Stromal cell of bone marrow (primary cell): ENCODE data around the gene TNNI2.
"Not testable (repeated sequence)": the region's sequence is repeated elsewhere in the genome, so short reads cannot be mapped to it uniquely, and the experiment has no call there.

Experiments
- DNase-seq: peaks from one replicate; pipeline ENCODE4 v3.0.0-alpha.2; 2012; ENCODE audit warnings: low read depth

The TNNI2 gene

DNA sequence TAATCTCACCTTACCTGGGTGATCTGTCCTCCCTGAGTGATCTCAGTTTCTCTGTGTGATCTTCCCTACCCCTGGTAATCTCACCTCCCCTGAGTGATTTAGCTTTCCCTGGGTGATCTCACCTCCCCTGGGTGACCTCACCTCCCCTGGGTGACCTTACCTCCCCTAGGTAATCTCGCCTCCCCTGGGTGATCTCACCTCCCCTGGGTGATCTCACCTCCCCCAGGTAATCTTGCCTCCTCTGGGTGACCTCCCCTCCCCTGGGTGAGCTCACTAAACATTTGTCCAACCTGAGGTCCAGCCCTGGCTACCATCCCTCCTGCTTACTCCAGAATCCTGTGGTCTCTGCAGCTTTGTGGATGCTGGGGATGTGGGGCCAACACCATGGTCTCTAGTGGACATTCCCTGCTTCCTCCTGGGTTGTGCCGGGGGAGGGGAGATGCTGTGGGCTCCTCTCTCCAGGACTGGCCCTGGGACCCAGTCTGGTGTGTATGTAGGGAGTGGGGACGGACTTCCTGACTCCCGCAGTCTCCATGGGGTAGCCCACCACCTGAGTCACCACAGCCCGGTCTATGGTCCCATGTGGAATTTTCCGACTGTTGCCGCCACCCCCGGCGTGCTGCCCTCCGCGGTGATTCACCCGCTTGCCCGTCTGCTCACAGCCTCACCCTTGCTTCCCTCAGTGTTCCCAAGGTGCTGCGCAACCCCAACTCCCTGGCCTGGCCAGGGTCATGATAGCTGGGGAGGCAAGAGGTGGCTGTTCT, 24.0 kb downstream of the TNNI2 start:
- peak; percentile 41 for DNase-seq

DNA sequence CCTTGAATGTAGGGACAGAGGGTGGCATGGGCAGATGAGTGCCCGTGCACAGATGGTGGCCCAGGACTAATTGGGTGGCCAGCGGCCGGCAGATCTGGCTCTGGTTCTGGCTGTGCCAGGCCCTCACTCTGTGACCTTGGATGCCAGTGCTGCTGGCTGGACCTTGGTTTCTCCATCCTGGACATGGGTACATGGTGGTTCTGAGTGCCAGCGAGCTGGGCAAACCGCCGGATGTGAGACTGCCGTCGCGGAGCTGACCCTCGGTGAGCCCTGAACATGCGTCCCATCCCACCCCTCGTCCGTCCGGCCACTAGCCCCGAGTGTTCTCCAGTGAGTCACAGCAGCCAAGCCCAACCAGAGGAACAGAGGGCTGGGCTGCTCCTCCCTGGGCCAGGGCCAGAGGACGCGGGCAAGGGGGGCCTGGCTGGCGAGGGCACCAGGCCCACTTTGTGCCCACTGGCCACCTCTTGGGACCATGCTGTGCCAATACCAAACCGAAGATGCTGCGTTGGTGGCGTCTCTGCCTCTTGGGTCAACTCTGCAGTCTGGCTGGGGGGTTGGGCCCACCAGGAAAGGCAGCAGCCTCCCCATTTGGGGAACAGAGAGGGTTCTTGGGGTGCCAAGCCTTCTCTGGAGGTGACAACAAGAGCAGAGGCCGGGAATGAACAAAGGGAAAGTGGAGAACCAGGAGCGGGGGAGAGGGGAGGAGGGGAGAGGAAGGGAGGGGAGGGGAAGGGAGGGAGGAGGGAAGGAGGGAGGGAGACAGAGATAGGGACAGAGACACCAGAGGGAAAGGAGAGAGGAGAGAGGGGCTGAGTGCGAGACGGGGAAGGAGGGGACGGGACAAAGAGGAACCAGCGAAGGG, 24.8 kb downstream of the TNNI2 start:
- DNase-seq: peak; percentile 82

DNA sequence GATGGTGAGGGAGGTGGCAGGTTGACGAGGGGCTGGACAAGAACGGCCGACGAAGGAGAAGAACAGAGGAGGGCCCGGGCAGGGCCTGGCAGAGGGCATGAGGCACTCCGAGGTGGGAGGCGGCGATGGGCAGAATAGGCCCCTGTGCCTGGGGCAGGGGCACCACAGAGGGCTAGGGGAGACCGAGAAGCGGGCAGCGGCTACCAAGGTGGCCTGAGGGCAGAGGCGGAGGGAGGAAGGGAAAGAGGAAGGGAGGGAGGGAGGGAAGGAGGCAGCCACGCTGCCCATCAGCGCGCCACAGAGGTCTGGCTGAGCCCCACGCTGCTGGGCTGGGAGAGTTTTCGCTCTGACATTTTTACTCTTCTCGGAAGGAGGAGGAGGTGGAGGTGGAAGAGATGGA, 25.4 kb downstream of the TNNI2 start:
- no peak for DNase-seq

DNA sequence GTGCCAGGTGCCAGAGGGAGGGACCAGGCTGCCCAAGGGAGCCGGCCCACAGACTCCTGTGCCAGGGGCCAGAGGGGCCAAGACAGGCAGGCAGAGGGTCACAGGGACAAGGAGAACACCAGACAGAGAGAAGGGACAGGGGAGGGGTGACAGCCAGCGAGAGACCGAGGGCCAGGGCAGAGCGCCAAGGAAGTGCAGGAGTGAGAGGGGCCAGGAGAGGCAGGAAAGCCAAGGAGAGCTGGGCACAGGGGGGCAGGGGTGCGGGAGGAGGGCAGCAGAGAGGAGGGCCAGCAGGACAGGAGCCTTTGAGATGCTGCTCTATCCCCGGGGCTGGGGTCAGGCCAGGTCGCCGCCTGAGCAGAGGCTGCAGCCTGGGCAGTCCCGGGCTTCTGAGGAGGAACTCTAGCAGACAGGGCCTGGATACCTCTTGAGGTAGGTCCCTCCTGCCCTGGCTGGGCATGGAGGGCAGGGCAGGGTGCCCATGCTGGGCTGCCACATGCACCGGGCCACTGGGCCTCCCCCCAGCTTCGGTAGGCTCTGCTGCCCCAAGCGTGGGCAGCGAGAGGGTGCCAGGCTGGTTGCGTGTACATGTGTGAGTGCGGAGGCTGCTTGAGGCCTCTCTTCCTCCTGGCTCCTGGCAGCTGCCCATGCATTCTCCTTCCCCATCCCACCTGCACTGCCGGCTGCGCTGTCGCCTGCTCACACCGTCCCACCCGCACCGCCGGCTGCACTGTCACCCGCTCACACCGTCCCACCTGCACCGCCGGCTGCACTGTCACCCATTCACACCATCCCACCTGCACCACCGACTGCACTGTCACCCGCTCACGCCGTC, 26.3 kb downstream of the TNNI2 start:
- no peak for DNase-seq

DNA sequence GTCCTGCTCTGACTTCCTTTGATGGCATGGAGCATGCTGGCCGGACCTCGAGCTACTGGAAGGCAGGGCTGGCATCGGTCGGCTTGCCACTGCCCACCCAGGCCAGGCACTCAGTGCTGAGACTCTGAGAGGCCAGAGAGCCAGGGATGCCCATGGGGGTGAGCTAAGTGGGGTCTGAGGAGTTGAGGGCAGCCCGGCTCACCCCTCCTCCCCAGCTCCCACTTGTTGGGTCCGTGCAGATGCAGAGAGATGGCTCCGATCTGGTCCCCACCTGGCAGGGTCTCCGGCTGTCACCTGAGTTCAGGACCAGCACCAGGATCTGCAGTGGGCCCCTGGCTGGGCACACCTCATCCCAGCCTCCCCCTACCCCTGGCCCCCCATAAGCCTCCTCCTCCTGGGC, 27.4 kb downstream of the TNNI2 start:
- DNase-seq: no peak

DNA sequence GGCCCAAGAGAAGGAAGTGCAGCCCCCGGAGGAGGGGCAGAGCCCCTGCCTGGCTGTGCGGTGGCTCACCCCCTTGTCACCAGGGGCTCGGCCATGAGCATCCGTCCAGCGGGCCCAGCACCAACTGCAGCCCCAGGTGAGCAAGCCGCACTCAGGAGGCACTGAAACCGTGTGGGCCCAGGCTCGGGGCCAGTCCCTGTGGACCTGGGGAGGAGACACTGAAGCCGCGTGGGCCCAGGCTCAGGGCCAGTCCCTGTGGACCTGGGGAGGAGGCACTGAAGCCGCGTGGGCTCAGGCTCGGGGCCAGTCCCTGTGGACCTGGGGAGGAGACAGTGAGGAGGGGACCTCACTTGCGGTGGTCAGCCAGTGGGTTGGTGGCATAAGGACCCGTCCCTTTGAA, 28.0 kb downstream of the TNNI2 start:
- DNase-seq: no peak

DNA sequence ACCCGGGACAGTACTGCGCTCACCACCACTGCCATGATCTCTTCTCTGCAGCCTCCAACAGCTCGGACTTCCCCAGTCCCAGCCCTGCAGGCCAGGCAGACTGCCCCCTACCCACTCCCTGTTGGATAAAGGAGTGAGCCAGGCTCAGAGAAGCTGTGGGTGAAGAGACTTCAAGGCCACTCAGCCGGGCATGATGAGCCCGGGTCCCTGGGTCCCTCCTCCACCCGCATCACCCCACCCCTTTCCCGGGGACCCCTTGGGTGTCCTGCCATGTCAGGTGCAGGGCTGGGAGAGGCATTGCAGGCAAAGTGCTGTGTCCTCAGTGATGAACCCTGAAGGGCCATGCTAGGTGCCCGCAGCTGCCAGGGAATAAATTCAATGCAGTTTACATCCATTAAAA, 28.6 kb downstream of the TNNI2 start:
- DNase-seq: no peak

DNA sequence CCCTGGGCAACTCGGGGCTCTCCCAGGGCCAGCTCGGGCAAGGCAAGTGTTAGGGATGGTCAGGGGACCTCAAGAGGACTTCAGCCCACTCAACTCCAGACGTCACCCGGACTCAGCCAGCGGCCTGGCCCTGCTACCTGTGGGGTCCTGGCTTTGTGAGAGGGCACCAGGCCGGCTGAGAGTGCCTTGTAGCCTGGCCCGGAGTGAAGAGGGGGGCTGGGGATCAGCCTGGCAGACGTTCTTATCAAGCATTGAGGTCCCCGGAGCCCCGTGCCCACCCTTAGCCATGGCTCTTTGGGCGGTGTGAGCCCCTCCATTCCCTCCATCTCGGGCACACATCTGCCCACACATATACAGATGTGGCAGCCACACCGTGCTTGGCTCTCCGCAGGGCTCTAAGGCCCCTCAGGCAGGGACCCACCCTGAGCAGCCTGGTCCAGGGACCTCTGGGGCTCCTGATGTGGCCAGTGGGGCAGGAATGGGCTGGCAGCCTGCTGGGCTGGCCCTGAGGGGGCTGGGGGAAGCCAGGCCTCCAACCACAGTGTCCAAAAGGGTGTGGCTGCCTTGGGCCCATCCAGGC, 29.4 kb downstream of the TNNI2 start:
- DNase-seq: no peak

DNA sequence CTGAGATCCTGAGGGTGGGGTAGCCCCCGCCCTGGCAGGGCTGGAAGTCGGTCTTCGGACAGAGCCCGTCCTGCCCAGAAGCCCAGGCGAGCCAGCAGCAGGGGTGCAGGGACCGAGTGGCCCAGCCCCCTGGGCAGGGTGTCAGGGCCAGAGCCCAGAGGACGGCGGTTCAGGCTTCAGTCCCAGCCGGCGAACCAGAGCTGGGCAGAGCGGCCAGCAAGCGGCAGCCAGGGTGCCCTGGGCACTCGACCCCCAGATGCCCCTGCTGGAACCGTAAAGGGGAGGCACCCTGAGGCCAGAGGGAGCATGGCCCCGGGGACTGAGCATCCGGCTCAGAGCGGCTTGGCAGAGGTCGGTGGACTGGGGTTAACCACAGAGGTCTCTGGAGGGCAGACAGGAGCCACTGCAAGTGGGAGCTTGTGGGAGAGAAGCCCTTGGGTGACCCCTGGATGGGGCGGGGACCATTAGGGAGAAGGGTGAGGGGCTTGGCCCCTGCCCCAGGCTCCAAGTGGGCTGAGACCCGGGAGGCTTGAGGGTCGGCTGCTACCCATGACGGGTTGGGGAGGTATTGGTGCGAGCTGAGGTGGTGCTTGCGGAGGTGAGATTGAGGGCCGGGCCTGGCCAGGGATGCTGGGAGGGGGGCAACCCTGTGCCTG, 30.0 kb downstream of the TNNI2 start:
- DNase-seq: no peak

DNA sequence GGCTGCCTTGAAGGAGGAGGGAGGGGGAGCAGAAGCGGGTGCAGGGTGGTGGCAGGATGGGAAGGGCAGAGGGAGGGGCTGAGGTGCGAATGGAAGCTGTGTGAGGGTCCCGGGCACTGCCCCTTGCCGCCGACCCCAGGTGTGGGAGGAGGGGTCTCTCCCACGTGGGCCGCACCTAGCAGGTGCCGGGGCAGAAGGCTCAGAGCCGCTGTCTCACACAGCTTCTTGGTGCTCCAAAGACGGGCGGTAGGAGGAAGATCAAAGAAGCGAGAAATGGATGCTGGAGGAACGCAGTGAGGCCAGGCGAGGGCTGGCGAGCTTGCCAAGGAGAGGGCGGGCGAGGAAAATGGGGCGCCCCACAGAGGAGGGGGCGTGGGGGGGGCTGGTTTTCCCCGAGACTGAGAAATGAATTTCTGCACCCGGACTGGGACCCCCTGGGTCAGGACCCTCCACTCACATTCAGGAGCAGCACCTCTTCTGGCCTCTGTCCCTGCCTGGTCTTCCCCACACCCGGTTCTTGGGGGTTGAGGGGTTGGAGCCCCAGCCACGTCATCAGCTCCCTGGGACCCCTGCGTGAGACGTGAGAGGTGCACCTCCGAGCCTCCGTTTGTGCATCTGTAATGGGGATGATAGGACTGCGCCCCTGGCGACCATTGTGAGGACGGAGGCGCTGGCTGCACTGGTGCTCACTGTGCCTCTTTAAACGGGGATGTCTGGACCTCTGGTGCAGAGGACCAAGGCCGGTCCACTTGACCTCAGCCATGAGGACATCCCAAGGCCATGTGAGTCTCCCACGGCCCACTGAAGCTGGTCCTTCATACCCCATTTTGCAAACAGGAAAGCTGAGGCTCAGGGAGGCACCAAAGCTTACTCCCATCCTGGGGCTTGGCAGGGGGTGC, 30.9 kb downstream of the TNNI2 start:
- no peak for DNase-seq

DNA sequence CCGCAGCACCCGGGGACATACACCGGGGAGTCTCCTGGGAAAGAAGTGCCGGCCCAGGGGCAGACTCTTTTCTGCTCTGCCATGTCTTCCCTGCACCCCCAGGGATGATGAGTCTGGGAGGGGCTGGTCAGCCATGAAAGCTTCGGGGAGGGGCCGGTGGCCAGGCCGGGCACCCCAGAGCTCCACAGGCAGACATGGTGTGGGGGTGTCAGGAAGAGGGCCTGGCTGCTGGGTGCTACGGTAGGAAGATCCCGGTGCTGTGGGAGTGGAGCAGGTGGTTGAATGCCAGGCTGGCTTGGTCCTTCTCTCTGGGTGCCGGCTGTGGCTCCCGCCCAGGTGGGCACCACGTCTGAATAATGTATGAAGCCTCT, 31.5 kb downstream of the TNNI2 start:
- no peak for DNase-seq

DNA sequence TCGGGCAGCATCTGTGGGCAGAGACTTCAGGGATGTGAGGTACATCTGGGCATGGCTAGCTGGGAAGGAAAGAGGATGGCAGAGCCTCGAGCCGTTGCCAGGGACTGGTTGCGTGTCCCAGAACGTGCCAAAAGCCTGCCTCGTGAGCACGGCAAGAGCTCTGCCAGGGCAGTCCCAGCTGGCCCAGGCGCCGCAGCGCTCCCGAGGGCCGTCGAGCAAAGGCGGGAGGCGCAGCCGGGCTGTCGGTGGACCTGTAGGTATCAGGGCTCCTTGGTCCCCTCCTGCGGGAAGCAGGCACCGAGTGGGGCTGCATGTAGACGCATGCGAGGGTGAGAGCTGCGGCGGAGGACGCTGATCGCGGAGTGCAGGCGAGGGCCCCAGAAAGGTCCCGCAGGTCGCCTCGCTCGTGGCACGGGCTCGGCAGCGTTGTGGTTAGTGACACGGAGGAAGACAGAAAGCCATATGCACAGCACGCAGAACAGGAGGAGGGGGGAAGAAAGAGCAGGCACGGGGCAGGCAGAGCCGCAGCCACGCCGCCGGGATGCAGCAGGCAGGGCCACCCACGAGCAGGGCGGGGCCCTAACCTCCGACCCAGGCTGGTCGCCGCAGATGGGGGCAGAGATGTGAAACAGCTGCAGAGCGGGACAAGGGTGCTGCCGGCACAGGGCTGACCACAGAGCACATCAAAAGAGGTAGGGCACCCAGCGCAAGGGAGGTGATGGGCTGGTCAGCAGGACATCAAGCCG, 32.1 kb downstream of the TNNI2 start:
- no peak for DNase-seq

DNA sequence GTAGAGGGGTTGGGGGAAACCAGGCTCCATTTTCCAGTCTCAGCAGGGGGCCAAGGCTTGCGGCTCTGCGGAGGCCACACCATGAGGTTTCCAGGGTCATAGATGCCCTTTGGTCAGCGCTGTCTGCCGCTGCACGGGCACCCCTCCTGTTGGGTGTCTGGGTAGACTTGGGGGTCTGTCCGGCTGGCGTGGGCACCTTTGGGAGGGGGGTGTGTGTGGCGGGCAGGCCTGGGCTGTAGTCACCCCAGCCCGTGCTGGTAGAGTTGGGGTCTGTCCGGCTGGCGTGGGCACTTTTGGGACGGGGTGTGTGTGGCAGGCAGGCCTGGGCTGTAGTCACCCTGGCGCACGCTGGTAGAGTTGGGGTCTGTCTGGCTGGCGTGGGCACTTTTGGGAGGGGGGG, 32.8 kb downstream of the TNNI2 start:
- DNase-seq: no peak

DNA sequence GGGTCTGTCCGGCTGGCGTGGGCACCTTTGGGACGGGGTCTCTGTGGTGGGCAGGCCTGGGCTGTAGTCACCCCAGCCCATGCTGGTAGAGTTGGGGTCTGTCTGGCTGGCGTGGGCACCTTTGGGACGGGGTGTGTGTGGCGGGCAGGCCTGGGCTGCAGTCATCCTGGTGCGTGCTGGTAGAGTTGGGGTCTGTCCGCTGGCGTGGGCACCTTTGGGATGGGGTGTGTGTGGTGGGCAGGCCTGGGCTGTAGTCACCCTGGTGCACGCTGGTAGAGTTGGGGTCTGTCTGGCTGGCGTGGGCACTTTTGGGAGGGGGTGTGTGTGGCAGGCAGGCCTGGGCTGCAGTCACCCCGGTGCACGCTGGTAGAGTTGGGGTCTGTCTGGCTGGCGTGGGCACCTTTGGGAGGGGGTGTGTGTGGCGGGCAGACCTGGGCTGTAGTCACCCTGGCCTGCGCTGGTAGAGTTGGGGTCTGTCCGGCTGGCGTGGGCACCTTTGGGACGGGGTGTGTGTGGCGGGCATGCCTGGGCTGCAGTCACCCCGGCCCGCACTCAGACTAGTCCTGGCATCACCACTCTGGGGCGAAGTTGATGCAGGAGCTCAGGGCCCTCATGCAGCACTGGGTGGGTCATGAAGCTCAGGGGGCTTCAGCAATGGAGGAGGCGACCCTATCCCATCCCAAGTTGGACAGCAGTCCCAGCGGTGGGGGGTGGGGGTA, 33.6 kb downstream of the TNNI2 start:
- no peak for DNase-seq

DNA sequence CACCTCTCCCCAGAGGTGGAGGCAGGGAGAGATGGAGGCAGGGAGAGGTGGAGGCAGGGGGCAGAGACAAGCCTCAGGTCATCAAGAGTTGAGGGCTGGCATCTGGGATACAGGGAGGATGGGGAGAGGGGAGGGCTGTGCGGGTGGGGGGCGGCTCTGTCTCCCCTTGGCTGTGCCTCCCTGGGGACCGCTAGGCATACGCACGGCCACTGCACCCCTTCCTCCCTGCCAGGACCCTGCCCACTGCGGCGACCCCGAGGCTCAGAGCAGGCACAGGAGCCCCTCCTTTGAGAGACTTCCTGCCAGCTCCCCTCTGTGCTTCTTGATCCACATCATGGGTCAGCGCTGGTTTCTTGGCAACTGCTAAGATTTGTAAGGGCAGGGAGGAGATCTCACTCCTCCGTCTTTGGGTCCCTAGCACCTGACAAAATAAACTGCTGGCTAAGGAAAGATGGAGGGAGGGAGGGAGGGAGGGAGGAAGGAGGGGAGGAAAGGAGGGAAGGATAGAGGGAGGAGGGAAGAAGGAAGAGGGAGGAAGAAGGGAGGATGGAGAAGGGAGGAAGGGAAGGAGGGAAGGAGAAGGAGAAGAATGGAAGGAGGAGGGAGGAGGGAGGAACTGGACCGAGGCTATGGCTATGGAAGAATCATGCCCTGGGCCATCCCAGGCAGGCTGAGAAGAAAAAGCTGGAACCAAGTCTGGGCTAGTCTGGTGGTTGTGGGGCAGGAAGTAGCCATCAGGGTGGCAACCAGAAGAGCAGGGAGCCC, 34.4 kb downstream of the TNNI2 start:
- DNase-seq: peak; percentile 62

DNA sequence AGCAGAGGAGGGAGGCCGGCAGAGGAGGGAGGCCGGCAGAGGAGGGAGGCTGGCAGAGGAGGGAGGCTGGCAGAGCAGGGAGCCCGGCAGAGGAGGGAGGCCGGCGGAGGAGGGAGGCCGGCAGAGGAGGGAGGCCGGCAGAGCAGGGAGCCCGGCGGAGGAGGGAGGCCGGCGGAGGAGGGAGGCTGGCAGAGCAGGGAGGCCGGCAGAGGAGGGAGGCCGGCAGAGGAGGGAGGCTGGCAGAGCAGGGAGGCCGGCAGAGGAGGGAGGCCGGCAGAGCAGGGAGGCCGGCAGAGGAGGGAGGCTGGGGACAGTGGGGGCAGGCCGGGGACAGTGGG, 35.0 kb downstream of the TNNI2 start:
- DNase-seq: not testable (repeated sequence)

DNA sequence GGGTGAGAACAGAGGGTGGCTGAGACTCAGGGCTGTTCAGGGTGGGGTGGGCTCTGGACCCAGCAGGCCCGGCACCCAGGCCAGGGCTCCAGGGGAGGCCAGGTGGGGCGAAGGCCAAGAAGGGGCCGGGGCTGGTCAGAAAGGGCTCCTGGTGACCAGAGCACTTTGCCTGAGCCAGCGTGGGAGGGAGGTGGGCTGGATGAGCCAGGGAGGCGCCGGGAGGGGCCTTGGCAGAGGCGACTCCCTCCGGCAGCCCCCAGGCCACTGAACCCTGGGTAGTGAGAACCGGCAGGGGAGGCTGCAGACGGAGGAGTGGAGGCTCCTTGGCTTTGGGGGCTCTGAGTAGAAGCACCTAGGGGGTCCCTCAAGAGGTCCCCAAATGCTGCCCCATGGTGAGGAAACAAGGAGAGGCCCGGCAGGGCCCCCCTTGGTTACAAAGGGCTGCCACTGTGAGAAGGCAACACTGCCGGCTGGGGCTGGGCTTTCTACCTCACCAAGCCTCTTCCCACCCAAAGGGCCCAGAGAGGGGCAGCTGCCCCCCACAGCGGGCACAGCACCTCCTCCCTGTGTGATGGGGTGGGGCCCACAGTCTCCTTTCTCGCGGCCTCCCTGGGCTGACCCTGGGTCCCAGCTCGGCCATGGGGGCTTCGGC, 35.8 kb downstream of the TNNI2 start:
- DNase-seq: not testable (repeated sequence)
